Heart left ventricle (tissue), 13 donors: ENCODE data around the gene PPP4R2.

ENCODE experiments used
- CTCF ChIP-seq, 12 donors: fragments of 200-600 bp; sonication (generic) in 4 of 12; IDR thresholded peaks; one replicate each; pipeline versions ENCODE4 v1.5.0 to v1.8.0; 2018 to 2022; ENCODE audit warnings: antibody characterized with exemption in 12 of 12, mild to moderate bottlenecking in 5 of 12
- POLR2A ChIP-seq, 2 donors: fragments of 450-650 bp; IDR thresholded peaks; one replicate each; pipeline ENCODE4 v1.6.1; 2017; ENCODE audit warnings: antibody characterized with exemption in 2 of 2, mild to moderate bottlenecking in 2 of 2, moderate library complexity in 2 of 2
- donor health status: ischemic (EF 13 %, LVEDD 7.1; RV severe dilation, severe dysfunction).
- donor health status: DM: no; HTN: yes; CAD: no.
- donor health status: DM: no; HTN: no; CAD: no.
- donor health status: ischemic (EF 25% LVEDD 6.9; RV normal size, moderate dysfunction).
- donor health status: ischemic (EF 25% LVEDD 5.7; RV mildly dilated, moderate dysfunction).
- donor health status: ischemic (EF 35%, LVEDD 5.7; RV mildly dilated, moderate dysfunction).
- donor health status: nonischemic (EF 11% LVEDD 7.7; RV severe dilation, severe dysfunction).
- donor health status: DM: yes; HTN: yes; CAD: no.
- donor health status: PGD.
- donor health status: ischemic (EF 29% LVEDD 5.4; RV normal size, mild dysfunction).
- donor health status: nonischemic (EF 23%, LVEDD 6.1; RV moderate dilation, normal function).

GRCh38 chr3:73024836-73025235 lies 28.2 kb downstream of the PPP4R2 start:
- TF ChIP-seq CTCF (IDR thresholded peaks at IDR 0.05) (no peak), POLR2A (IDR thresholded peaks at IDR 0.05) (no peak)
